Mucosa of descending colon (tissue), 3 donors: ENCODE data around the gene CACNB2. TPM values are rescaled to one million over a fixed set of nuclear protein-coding genes. Genes with fewer than 3 reads are reported as not detected.

Experiments used
- ATAC-seq: fragments of 200-7000 bp; cut with Tn5 transposase; one replicate; pipeline ENCODE4 v1.9.1; 2020; ENCODE audit warnings: mild to moderate bottlenecking, moderate library complexity
- DNase-seq, 3 donors: peaks; one replicate each; pipeline ENCODE4 v3.0.0-alpha.2; 2020
- H3K36me3 ChIP-seq: fragments of 200-600 bp; one replicate; pipeline ENCODE4 v1.8.0; 2021; ENCODE audit warnings: low read depth, mild to moderate bottlenecking
- H3K4me1 ChIP-seq: fragments of 200-600 bp; one replicate; pipeline ENCODE4 v1.8.0; 2021; ENCODE audit warnings: low read depth, mild to moderate bottlenecking
- H3K4me3 ChIP-seq: fragments of 200-600 bp; one replicate; pipeline ENCODE4 v1.8.0; 2021; ENCODE audit warnings: mild to moderate bottlenecking
- H3K9me3 ChIP-seq: fragments of 200-600 bp; one replicate; pipeline ENCODE4 v1.8.0; 2021; ENCODE audit warnings: mild to moderate bottlenecking
- CTCF ChIP-seq: fragments of 200-600 bp; IDR thresholded peaks from one replicate; pipeline ENCODE4 v1.8.0; 2022; ENCODE audit warnings: antibody characterized with exemption, mild to moderate bottlenecking
- intact Hi-C, 2 donors: fragments of 100-400 bp; cut with DNase I in 1 of 2; cut with micrococcal nuclease in 1 of 2; formaldehyde crosslinking; loops; one replicate each; pipeline versions ENCODE4 v1.11.0 to v1.11.1; 2022; cut with DNase I, micrococcal nuclease
- total RNA-seq, 3 donors: library from RNA; stranded (reverse); fragmentation: NEBNext Ultra II Directional in 2 of 3; extraction: Animal tissue kit (Norgen Biotek cat#: 25700) in 2 of 3; gene quantifications; one replicate each; pipeline versions ENCODE4 v1.2.1 to v1.2.4, GENCODE V29; 2021 to 2023
- donor health status: DM: no; HTN: no; CAD: no; lungs with moderate emphysema.
- donor health status: DM: no; HTN: no; CAD: no.
- donor health status: DM: no; HTN: yes; CAD: no.

Gene CACNB2
- total RNA-seq, 3 donors from 2014 or later: 13.6 to 26.2 (median 19.8) TPM

GRCh38 chr10:18231480-18231879, 91.3 kb downstream of the CACNB2 start:
- no peak for DNase-seq
- Histone ChIP-seq H3K4me1 (no peaks in the 10 kb centered on the region), H3K4me3 (no peak overlapping the region), H3K9me3 (no peaks in the 10 kb centered on the region), H3K36me3 (no peaks in the 10 kb centered on the region)
- TF ChIP-seq CTCF: no peak
- intact Hi-C loops: loop anchor here (10.0 kb wide), 2 partner anchors 317 to 387 kb away; no protein-coding TSS in a partner anchor
- no peak for ATAC-seq

GRCh38 chr10:18233775-18234174, 93.6 kb downstream of the CACNB2 start:
- peak in 2 of 3 donors; percentile 31 to 39 for DNase-seq
- Histone ChIP-seq H3K36me3 (no peaks in the 10 kb centered on the region), H3K9me3 (no peaks in the 10 kb centered on the region), H3K4me1 (no peaks in the 10 kb centered on the region), H3K4me3 (no peak overlapping the region)
- intact Hi-C loops: loop anchor here (10.0 kb wide), 2 partner anchors 319 to 389 kb away; no protein-coding TSS in a partner anchor
- TF ChIP-seq CTCF: no peak
- ATAC-seq: peak; percentile 65

- no peak for TF ChIP-seq CTCF
- DNase-seq: no peak
- intact Hi-C loops: loop anchor here (10.0 kb wide), 2 partner anchors 321 to 391 kb away; no protein-coding TSS in a partner anchor
- Histone ChIP-seq H3K9me3 (no peaks in the 10 kb centered on the region), H3K4me1 (no peaks in the 10 kb centered on the region), H3K36me3 (no peaks in the 10 kb centered on the region), H3K4me3 (no peak overlapping the region)
- no peak for ATAC-seq
These were observed 95.3 kb downstream of the CACNB2 start for GRCh38 chr10:18235477-18235876.

GRCh38 chr10:18236756-18237155, 96.5 kb downstream of the CACNB2 start:
- DNase-seq: peak in 1 of 3 donors; percentile 17
- no peak for TF ChIP-seq CTCF
- Histone ChIP-seq H3K4me3 (no peak overlapping the region), H3K4me1 (no peaks in the 10 kb centered on the region), H3K36me3 (no peaks in the 10 kb centered on the region), H3K9me3 (no peaks in the 10 kb centered on the region)
- no peak for ATAC-seq
- intact Hi-C loops: loop anchor here (10.0 kb wide), 2 partner anchors 322 to 392 kb away; no protein-coding TSS in a partner anchor

GRCh38 chr10:18238870-18239485, 98.8 kb downstream of the CACNB2 start:
- Histone ChIP-seq H3K4me3 (no peak overlapping the region), H3K4me1 (no peaks in the 10 kb centered on the region), H3K36me3 (no peaks in the 10 kb centered on the region), H3K9me3 (no peaks in the 10 kb centered on the region)
- intact Hi-C loops: loop anchor here (10.0 kb wide), 2 partner anchors 324 to 394 kb away; no protein-coding TSS in a partner anchor
- DNase-seq: peak in 1 of 3 donors; percentile 30
- TF ChIP-seq CTCF: peak; percentile 30
- peak; percentile 26 for ATAC-seq
